Measurements from ENCODE around the gene LSG1.
A peak's percentile ranks its signal among the peaks of the same experiment; 100 is the strongest.

Gene LSG1

DNA sequence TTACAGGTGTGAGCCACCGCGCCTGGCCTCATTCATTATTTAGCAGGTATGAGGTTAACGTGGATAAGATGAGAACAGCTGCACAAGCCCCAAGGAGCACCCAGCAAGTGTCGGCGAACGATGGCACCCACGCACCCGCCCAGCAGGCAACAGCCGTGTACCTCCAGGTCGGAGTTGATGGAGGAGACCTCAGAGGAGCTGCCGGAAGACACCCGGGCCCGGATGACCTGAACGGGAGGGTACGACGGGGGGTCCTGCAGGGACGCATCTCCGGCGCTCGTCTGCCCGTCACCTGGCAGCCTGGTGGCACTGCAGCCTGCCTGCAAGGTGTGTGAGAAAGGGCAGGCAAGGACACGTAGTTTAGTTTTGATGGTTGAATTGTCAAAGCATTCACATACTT, 67.9 kb downstream of the LSG1 start:
- Histone ChIP-seq H3K9me3 (no peaks in the 10 kb centered on the region), H3K4me3 (no peak overlapping the region), H3K36me3 (peaks cover 0 to under 1% (median 0%) of the 10 kb centered on the region in 3 donors), H3K4me1 (no peaks in the 10 kb centered on the region), H3K27ac (no peak overlapping the region), H3K27me3 (no peaks in the 10 kb centered on the region)
- intact Hi-C loops (cut with DNase I; ENCODE audit: low total_unique reads), result loop anchor here (10.0 kb wide), 1 partner anchor 269 kb away; no protein-coding TSS in a partner anchor
- no peak for TF ChIP-seq CTCF (IDR thresholded peaks at IDR 0.05)
- DNase-seq, result no peak

DNA sequence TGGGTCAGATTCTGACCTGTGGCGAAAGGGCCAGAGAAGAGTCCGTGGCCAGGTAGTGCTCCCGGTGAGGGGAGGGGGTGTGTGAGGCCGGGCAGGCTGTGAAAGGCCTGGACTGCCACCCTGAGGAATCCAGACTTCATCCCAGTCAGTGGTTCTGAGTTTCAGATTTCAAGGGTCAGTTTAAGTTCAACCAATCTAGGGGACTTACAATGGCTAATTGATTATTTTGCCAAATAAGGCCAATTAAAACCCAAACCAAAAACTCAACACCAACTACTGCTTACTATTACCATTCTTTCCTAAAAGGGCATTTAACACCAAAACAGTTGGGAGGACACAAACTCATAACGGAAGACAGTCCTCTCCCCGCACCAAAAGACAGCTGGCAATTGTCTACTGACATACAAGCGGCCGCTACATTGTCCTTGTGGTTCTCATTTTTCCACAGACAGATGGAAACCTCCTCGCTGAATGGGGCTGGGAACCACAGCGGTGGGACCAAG, 69.3 kb downstream of the LSG1 start:
- H3K4me3 ChIP-seq, result no peak overlapping the region
- DNase-seq, result no peak
- H3K27ac ChIP-seq, result no peak overlapping the region
- H3K4me1 ChIP-seq, result no peaks in the 10 kb centered on the region
- intact Hi-C loops (cut with DNase I; ENCODE audit: low total_unique reads), result loop anchor here (10.0 kb wide), 1 partner anchor 268 kb away; no protein-coding TSS in a partner anchor
- no peaks in the 10 kb centered on the region for H3K36me3 ChIP-seq
- no peaks in the 10 kb centered on the region for H3K27me3 ChIP-seq
- H3K9me3 ChIP-seq, result no peaks in the 10 kb centered on the region
- no peak for TF ChIP-seq CTCF (IDR thresholded peaks at IDR 0.05)

- no peak for TF ChIP-seq CTCF (IDR thresholded peaks at IDR 0.05)
- no peaks in the 10 kb centered on the region for H3K36me3 ChIP-seq
- H3K27ac ChIP-seq, result no peak overlapping the region
- no peaks in the 10 kb centered on the region for H3K27me3 ChIP-seq
- H3K9me3 ChIP-seq, result no peaks in the 10 kb centered on the region
- intact Hi-C loops (cut with DNase I; ENCODE audit: low total_unique reads), result no loop called here
- peaks cover 0 to 6% (median under 1%) of the 10 kb centered on the region in 4 donors for H3K4me1 ChIP-seq
- no peak for DNase-seq
- no peak overlapping the region for H3K4me3 ChIP-seq
Observed at GRCh38 chr3:194598771-194599557, 73.0 kb downstream of the LSG1 start.

DNA sequence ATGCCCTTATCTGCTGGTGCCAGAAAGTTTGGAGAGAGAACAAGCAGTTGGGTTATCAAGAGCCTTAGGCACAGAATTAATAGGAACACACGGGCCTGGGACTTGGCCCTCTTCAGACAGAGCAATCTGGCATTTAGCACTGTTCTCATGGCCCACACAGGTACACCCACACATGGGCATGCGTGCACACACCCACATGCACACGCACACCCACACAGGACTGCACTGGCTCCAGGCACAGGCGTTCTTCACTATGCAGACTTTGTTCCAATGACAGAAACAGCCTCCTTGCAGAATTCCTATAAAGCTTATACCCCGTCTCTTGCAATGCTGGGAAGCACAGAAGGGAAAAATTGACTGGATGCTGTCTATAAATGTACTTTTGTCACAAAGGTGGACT, 75.1 kb downstream of the LSG1 start:
- no peaks in the 10 kb centered on the region for H3K27me3 ChIP-seq
- intact Hi-C loops (cut with DNase I; ENCODE audit: low total_unique reads), result no loop called here
- no peak for DNase-seq
- H3K4me1 ChIP-seq, result peaks cover 0 to 24% (median 8%) of the 10 kb centered on the region in 4 donors
- no peaks in the 10 kb centered on the region for H3K9me3 ChIP-seq
- H3K27ac ChIP-seq, result no peak overlapping the region
- H3K4me3 ChIP-seq, result no peak overlapping the region
- no peak for TF ChIP-seq CTCF (IDR thresholded peaks at IDR 0.05)
- H3K36me3 ChIP-seq, result no peaks in the 10 kb centered on the region

DNA sequence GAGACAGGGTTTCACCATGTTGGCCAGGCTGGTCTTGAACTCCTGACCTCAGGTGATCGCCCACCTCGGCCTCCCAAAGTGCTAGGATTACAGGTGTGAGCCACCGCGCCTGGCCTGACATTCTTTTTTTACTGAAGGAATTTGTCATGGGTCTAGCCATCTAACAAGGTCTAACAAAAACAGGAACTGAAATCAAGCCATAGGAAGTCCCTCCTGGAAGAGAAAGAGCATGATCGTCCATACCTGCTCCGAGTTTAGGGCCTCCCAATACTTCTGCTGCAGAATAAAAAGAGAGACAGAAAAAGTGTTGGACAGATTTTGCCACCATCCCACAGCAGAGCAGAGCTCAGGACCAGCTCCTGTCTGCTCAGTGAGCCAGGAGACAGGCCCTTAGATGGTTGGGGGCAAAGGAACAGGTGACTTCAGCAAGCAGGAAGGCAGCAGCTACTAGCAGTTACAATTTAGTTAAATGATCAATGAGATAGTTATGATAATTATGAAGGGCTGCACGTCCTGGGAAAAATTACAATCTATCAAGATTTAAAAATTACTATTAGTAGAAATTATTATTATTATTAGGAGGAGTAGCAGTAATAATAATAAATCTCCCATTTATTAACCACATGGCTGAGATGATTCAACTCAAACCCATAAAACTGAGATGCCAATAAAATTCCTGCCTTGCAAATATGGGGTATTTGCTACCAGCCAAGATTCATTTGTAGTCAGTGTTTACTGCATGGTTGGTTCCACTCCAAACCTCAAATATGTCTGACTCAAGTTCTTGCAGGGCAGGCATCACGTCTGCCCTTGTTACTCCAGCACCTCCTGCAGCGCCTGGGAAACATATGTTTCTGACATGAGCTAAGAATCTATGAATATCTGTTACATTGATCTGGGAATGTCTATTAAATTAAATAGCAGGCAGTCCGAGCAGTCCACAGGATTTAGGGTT, 78.9 kb downstream of the LSG1 start:
- H3K27ac ChIP-seq, result peak overlapping the region; percentile 57 to 69
- H3K9me3 ChIP-seq, result no peaks in the 10 kb centered on the region
- peaks cover 0 to 2% (median 0%) of the 10 kb centered on the region in 3 donors for H3K36me3 ChIP-seq
- TF ChIP-seq CTCF (IDR thresholded peaks at IDR 0.05), result no peak
- no peak overlapping the region for H3K4me3 ChIP-seq
- peak; percentile 55 to 84 for DNase-seq
- no peaks in the 10 kb centered on the region for H3K27me3 ChIP-seq
- H3K4me1 ChIP-seq, result peaks cover 0 to 30% (median 8%) of the 10 kb centered on the region in 4 donors
- intact Hi-C loops (cut with DNase I; ENCODE audit: low total_unique reads), result loop anchor here (5.0 kb wide), 1 partner anchor 121 kb away; no protein-coding TSS in a partner anchor

Measured in tibial artery (tissue), 4 donors.